Skeletal muscle satellite cell (primary cell): ENCODE data around the gene SMTNL2.

Experiments used
- H3K27me3 ChIP-seq: 2 replicates; pipeline ENCODE4 v1.7.0; 2013; ENCODE audit warnings: low read length; ENCODE audit not compliant: control insufficient read depth, insufficient read depth
- H3K36me3 ChIP-seq: 2 replicates; pipeline ENCODE4 v1.7.0; 2013; ENCODE audit warnings: mild to moderate bottlenecking, control low read depth, low read length; ENCODE audit not compliant: insufficient read depth
- H3K4me1 ChIP-seq: 2 replicates; pipeline ENCODE4 v1.7.0; 2013; ENCODE audit warnings: low read length; ENCODE audit not compliant: control insufficient read depth, insufficient read depth
- H3K4me2 ChIP-seq: 2 replicates; pipeline ENCODE4 v1.7.0; 2013; ENCODE audit warnings: mild to moderate bottlenecking, low read length
- H3K4me3 ChIP-seq: 2 replicates; pipeline ENCODE4 v1.7.0; 2013; ENCODE audit warnings: low read length
- H3K9ac ChIP-seq: 2 replicates; pipeline ENCODE4 v1.7.0; 2013; ENCODE audit warnings: mild to moderate bottlenecking, low read depth, low read length, moderate library complexity
- H3K9me3 ChIP-seq: replicated peaks from 2 replicates; pipeline ENCODE4 v1.7.0; 2013; ENCODE audit warnings: mild to moderate bottlenecking, control low read depth, low read length

Gene SMTNL2

DNA sequence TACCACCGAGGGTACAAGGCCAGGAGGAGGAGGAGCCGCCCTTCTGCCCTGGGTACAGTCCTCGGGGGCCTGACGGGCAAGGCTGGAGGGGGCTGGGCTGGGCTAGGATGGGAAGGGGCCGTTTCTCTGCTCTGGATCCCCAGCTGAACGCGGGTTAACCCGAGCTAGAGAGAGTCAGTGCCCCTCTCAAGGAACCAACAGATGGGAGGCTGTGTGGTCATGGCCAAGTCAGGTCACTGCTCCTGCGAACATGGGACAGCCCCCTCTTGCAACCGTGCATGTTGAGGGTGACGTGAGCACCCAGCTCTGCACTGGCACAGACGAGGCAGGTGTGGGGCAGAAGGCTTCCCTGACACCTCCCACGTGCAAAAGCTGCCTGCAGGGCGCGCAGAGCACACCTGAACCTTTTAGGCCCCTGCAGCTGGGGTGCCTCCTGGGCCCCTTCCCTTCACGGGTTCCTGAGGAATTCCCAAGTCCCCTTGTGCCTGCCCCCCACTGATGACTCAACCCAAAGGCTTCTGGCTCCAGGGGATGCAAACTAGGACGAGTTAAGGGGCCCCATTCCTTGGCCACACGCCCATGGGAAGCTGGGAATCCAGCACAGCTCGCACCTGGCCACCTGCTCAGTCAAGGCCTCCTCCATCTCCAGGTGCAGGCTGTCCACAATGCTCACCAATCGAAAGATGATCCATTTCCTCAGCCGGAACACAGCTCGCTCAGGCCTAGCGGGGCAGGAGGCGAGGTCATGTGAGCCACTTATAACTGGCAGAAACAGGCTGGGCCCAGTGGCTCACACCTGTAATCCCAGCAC is 35.4 kb upstream of the SMTNL2 start:
- Histone ChIP-seq H3K4me2 (no peak overlapping the region), H3K36me3 (peaks cover 77% of the 10 kb centered on the region), H3K9ac (no peak overlapping the region), H3K27me3 (no peaks in the 10 kb centered on the region), H3K9me3 (no peaks in the 10 kb centered on the region), H3K4me1 (peaks cover 4% of the 10 kb centered on the region), H3K4me3 (no peak overlapping the region)

DNA sequence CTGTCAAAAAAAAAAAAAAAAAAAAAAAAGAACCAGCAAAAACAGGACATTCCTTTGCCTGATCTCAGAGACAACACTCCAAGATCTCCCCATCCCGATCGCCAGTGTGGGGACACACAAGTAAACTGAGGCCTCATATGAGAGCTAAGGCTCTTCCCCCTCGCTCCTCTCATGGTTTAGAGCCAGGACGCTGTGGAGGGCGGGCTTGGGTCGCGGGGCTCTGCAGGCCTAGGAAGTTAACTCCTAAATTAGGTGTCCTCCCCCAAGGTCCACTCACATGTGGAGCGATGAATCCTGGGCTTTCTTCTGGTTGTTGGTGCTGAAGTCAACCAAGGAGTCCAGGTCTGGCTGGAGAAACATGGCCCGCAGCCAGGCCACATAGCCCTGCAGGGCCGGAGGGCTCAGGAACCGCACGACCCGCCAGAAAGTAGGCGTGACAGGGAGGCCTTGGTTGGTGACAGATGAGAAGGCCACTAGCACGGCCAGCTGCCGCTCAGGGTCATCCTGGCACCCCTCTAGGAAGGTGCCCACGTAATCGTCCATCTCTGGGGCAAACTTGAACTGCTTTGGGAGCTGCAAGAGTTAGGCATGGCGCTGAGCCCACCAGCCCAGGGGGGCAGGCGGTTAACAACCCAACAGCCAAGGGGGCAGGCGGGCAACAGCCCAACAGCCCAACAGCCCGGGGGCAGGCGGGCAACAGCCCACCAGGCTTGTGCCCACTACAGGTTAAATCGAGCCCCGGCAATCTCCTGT is 34.4 kb upstream of the SMTNL2 start:
- H3K36me3 ChIP-seq, result peaks cover 74% of the 10 kb centered on the region
- H3K9ac ChIP-seq, result no peak overlapping the region
- no peaks in the 10 kb centered on the region for H3K27me3 ChIP-seq
- H3K9me3 ChIP-seq, result no peaks in the 10 kb centered on the region
- H3K4me3 ChIP-seq, result no peak overlapping the region
- no peak overlapping the region for H3K4me2 ChIP-seq
- peaks cover 10% of the 10 kb centered on the region for H3K4me1 ChIP-seq

DNA sequence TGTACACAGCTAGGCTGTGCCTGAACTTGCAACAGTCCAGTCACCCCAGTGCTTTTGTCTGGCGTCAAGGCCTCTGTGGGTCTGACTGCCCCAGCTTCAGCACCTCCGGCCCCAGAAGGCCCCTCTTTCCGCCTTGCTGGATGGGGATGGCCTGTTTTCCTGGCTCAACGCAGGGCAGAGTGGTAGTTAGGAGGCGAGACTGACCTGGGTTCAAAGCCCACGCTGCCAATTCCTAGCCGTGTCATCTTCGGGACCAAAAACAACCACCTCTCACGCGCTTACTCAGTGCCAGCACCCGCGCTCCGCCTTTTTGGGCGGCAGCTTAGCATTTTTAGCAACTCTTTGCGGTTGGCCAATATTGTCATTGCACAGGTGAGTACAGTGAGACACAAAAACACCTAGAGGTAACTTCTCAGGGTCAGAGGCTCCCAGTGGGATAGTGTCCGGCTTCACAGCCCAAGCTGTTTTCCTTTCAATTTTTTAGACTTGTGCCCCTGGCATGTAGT is 33.7 kb upstream of the SMTNL2 start:
- Histone ChIP-seq H3K4me1 (peaks cover 11% of the 10 kb centered on the region), H3K9ac (no peak overlapping the region), H3K36me3 (peaks cover 69% of the 10 kb centered on the region)

DNA sequence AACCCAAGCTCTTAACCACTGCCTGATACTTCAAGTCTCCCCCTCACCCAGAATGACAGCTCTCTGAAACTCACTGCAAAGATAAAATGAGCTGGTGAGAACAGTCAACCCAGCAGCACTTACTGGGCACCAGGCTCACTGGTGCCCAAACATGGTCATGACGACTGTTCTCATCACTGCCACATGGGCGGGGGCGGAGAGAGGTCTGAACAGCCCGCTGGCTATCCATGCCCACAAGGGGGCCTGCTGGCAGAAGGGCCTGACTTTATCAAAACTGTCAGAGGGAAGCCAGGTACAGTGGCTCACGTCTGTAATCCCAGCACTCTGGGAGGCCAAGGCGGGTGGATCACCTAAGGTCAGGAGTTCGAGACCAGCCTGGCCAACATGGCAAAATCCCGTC is 33.2 kb upstream of the SMTNL2 start:
- Histone ChIP-seq H3K4me2 (no peak overlapping the region), H3K9me3 (no peaks in the 10 kb centered on the region), H3K4me3 (no peak overlapping the region), H3K36me3 (peaks cover 66% of the 10 kb centered on the region), H3K9ac (no peak overlapping the region), H3K27me3 (no peaks in the 10 kb centered on the region), H3K4me1 (peaks cover 16% of the 10 kb centered on the region)

More for the DNA sequence above, 33.7 kb upstream of the SMTNL2 start:
- H3K9me3 ChIP-seq, result no peaks in the 10 kb centered on the region
- H3K27me3 ChIP-seq, result no peaks in the 10 kb centered on the region
- no peak overlapping the region for H3K4me2 ChIP-seq
- H3K4me3 ChIP-seq, result no peak overlapping the region

DNA sequence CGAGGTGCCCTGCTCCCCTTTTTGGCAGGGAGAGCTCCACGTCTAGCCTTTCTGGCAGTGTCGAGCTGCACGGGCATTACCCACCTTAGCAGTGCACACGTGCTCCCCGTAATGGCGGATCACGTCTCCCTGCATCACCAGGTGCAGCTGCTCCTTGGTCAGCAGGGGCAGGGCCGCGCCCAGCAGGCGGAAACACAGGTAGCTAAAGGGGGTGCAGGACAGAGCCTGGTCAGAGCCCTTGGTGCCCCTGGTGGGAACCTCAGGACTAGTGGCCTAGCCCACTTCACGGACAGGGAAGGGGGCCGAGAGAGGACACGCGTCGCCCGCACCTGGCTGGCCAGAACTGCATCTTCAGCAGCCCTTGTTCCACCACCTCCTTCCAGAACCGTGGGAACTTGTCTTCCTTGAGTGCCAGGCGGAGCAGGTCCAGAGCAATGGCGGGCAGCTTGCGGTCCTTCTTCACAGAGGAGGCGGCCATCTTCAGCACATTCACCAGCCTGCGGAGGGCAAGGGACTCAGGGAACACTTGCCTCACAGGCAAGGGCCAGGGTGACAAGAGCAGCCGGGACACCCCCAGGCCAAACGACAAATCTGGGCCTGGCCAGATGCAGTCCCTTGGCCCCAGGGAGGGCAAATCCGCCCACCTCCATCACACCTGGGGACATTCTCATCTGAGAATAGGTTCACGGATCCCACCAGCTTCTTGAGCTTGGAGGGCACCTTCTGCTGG is 32.4 kb upstream of the SMTNL2 start:
- H3K4me1 ChIP-seq, result peaks cover 16% of the 10 kb centered on the region
- H3K27me3 ChIP-seq, result no peaks in the 10 kb centered on the region
- H3K9me3 ChIP-seq, result no peaks in the 10 kb centered on the region
- H3K4me3 ChIP-seq, result no peak overlapping the region
- H3K9ac ChIP-seq, result no peak overlapping the region
- no peak overlapping the region for H3K4me2 ChIP-seq
- peaks cover 61% of the 10 kb centered on the region for H3K36me3 ChIP-seq

DNA sequence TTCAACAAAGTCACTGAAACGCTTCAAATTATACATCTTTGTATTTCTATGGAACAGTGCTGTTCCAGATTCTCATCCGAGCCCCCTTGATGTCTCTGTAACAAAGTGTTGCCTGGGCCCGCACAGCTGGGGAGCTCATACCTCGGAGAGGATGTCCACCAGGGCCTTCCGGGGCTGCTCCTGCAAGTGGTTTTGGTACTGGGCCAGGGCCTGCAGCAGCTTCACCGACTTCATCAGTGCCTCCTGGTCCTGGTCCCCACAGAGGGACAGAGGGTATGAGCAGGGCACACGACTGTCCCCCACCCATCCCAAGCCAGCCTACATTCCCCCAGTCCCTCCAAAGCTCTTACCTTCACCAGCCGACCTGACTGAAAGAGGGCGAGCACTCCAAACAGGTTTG is 30.7 kb upstream of the SMTNL2 start:
- Histone ChIP-seq H3K9ac (peak overlapping the region; percentile 88), H3K9me3 (no peaks in the 10 kb centered on the region), H3K4me3 (peak overlapping the region; percentile 92), H3K4me1 (peaks cover 16% of the 10 kb centered on the region), H3K4me2 (peak overlapping the region; percentile 81), H3K36me3 (peaks cover 44% of the 10 kb centered on the region), H3K27me3 (no peaks in the 10 kb centered on the region)

DNA sequence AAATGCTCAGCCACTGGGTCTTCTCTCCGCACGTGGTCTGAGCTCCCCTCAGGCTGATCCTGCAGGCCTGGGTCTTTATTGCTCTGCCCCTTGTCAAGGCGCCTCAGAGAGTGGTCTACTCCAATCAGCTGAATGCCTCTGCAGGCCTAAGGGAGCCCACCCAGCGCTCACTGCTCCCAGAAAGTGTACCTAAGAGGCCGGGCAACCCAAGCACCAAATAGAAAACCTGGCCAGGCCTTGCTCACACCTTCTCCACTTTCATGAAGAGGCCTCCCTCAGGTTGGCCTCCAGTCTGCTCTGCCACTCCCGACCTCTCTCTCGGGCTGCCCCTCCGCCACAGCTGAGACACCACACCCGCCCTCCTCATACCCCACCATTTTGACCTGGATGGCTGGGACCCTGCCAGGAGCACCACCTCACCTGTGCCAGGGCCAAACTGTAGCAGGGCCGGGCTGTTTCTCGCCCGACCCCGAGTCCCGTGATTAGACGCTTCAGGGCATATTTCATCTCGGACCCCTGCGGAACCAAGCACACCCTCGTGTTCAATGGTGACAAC is 29.8 kb upstream of the SMTNL2 start:
- Histone ChIP-seq H3K4me1 (peaks cover 16% of the 10 kb centered on the region), H3K4me3 (peak overlapping the region; percentile 92), H3K4me2 (peak overlapping the region; percentile 81), H3K36me3 (peaks cover 37% of the 10 kb centered on the region), H3K9me3 (no peaks in the 10 kb centered on the region), H3K27me3 (no peaks in the 10 kb centered on the region), H3K9ac (peak overlapping the region; percentile 88)

DNA sequence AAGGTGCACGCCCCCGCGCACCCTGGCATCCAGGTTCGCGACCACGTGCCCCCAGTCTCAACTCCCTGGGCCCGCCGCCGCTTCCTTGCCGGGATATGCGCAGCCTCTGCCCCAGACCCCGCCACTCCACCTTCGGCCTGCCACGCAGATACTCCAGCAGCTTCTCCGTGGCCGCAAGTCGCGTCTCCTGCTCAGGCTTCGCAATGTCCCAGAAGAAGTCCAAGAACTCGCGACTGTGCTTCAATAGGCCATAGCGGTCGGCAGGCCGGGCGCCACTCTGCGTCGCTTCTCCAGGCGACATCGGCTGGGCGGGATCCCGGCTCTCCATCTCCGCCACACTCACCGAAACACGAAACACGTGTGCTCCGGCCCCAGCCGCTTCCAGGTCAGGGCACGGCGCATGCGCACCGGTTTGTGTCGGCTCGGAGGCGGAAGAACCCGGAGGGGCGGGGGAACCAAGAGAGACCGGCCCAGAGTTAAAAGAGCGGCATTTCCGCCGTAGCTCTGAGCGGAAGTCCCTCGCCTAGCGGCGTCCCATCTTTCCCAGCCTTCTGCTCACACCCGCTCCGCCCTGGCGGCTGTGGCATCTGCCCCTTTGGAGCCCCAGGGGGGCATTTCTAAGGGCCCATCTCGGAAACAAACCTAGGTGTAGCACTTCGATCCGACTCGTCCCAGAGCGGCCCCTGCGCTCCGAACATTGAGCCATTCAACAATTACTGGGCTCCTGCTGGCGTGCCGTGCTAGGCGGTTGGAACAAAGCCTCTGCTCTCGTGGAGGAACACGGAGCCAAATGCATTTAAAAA is 29.1 kb upstream of the SMTNL2 start, which contains the start of gene MYBBP1A:
Gene MYBBP1A (minus strand): TSS at position 388 of the 803 bp plus-strand sequence. CDS start 60 bp downstream, at position 328.
- peak within 1 kb of the TSS; percentile 92 for H3K4me3 ChIP-seq
- peaks cover 31% of the 10 kb centered on the region for H3K36me3 ChIP-seq
- H3K4me1 ChIP-seq, result peaks cover 16% of the 10 kb centered on the region
- H3K4me2 ChIP-seq, result peak within 1 kb of the TSS; percentile 81
- peaks cover under 1% of the 10 kb centered on the region for H3K27me3 ChIP-seq
- H3K9me3 ChIP-seq, result no peaks in the 10 kb centered on the region
- peak within 1 kb of the TSS; percentile 88 for H3K9ac ChIP-seq

DNA sequence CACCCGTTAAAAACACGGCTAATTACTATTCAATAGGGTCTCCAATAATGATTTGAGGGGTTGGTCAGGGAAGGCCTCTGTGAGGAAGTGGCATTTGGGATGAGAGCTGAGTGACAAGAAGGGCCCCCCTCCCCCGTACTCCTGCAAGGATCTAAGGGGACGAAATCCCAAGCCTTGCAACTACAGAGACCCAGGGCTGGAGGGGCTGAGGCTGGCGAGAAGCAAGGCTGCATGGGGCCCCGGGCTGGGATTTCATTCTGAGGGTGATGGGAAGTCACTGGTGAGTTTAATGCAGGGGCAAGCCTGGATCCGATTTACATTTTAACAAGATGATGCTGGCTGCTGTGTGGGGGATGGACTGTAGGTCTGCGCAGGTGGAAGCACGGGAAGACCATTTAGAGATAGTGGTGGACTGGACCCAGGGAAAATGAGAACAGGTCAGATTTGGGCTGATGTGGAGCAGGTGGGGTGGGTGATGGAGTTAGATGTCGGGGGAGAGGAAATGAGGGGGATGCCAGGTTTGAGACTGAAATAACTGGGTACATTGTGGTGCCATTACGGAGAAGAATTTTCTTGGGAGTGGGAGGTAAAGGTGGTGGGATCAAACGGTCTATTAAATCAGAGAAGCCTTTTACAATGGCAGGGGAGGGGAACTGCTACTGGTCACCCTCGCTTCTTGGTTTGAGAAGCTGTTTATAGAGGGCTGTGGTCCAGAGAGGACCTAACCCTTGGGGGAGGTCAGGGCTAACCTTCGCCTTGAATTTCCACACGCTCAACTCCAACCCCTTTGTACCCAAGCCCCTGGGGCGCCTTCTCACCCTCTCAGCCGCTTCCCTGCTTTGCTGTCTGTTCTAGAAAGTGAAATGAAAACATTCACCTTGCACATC is 28.2 kb upstream of the SMTNL2 start:
- Histone ChIP-seq H3K4me3 (peak overlapping the region; percentile 92), H3K4me2 (peak overlapping the region; percentile 81), H3K9ac (peak overlapping the region; percentile 88), H3K27me3 (peaks cover 8% of the 10 kb centered on the region), H3K4me1 (peaks cover 16% of the 10 kb centered on the region), H3K9me3 (no peaks in the 10 kb centered on the region), H3K36me3 (peaks cover 22% of the 10 kb centered on the region)

DNA sequence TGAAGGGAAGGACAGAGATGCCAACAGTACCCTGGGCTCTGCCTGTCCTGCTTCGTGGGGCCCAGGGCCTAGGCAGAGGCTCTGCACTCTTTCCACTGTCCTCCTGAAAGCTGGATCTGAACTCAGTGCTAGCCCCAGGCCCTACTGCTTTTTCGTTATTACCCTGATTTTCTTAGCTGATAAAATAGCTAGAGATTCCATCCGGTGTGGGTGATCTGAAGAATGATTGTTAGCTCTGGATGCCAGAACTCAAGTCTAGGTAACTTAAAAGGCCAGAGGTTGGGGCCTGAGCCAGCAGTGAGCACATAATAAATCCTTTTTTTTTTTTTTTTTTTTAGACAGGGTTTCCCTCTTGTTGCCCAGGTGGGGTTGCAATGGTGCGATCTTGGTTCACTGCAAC is 27.3 kb upstream of the SMTNL2 start:
- H3K4me2 ChIP-seq, result no peak overlapping the region
- H3K36me3 ChIP-seq, result peaks cover 15% of the 10 kb centered on the region
- H3K9me3 ChIP-seq, result no peaks in the 10 kb centered on the region
- peaks cover 10% of the 10 kb centered on the region for H3K27me3 ChIP-seq
- no peak overlapping the region for H3K4me3 ChIP-seq
- H3K4me1 ChIP-seq, result peaks cover 16% of the 10 kb centered on the region
- no peak overlapping the region for H3K9ac ChIP-seq
